SK-N-SH treated with all-trans-retinoic acid at 6 μM for 48 hours (cell line): ENCODE measurements around the gene DNER.

Source experiments
- ATAC-seq: fragments of 200-7000 bp; cut with Tn5 transposase; 3 replicates; pipeline ENCODE4 v1.9.1; 2020; ENCODE audit warnings: mild to moderate bottlenecking, moderate library complexity
- ARNTL ChIP-seq: fragments of 450-650 bp; formaldehyde crosslinking; IDR thresholded peaks from 2 replicates; pipeline ENCODE4 v1.5.0; 2020; ENCODE audit warnings: low read depth, mild to moderate bottlenecking, moderate library complexity, borderline replicate concordance
- BACH2 ChIP-seq: fragments of 250-450 bp; sonication (Bioruptor Pico); IDR thresholded peaks from 2 replicates; pipeline ENCODE4 v1.9.0; 2021; ENCODE audit warnings: mild to moderate bottlenecking, borderline replicate concordance
- CREB5 ChIP-seq: fragments of 250-450 bp; sonication (Bioruptor Pico); IDR thresholded peaks from 2 replicates; pipeline ENCODE4 v1.5.1; 2020; ENCODE audit warnings: low read depth, mild to moderate bottlenecking, moderate library complexity
- CSDC2 ChIP-seq: fragments of 250-450 bp; sonication (Bioruptor Pico); IDR thresholded peaks from 2 replicates; pipeline ENCODE4 v1.5.0; 2020; ENCODE audit warnings: mild to moderate bottlenecking, moderate library complexity
- CSRNP3 ChIP-seq: fragments of 250-450 bp; sonication (Bioruptor Pico); IDR thresholded peaks from 2 replicates; pipeline ENCODE4 v1.5.1; 2021; ENCODE audit warnings: mild to moderate bottlenecking, moderate library complexity
- ESRRG ChIP-seq: fragments of 250-450 bp; sonication (Bioruptor Pico); IDR thresholded peaks from 2 replicates; pipeline ENCODE4 v1.6.1; 2021; ENCODE audit warnings: mild to moderate bottlenecking
- GLIS3 ChIP-seq: fragments of 250-450 bp; sonication (Bioruptor Pico); IDR thresholded peaks from 2 replicates; pipeline ENCODE4 v1.5.0; 2020; ENCODE audit warnings: mild to moderate bottlenecking, moderate library complexity
- ISL1 ChIP-seq: fragments of 250-450 bp; sonication (Bioruptor Pico); IDR thresholded peaks from 2 replicates; pipeline ENCODE4 v2.1.2; 2022; ENCODE audit warnings: mild to moderate bottlenecking, moderate library complexity
- OSR1 ChIP-seq: fragments of 250-450 bp; sonication (Bioruptor Pico); IDR thresholded peaks from 2 replicates; pipeline ENCODE4 v1.8.0; 2022; ENCODE audit warnings: moderate library complexity, mild to moderate bottlenecking, inconsistent platforms
- PATZ1 ChIP-seq: fragments of 250-450 bp; sonication (Bioruptor Pico); IDR thresholded peaks from 2 replicates; pipeline ENCODE4 v1.8.0; 2020; ENCODE audit warnings: mild to moderate bottlenecking, moderate library complexity, borderline replicate concordance
- PPARA ChIP-seq: fragments of 250-450 bp; sonication (Bioruptor Pico); IDR thresholded peaks from 2 replicates; pipeline ENCODE4 v1.5.0; 2020; ENCODE audit warnings: mild to moderate bottlenecking, borderline replicate concordance
- RARB ChIP-seq: fragments of 250-450 bp; sonication (Bioruptor Pico); IDR thresholded peaks from 2 replicates; pipeline ENCODE4 v1.8.0; 2021; ENCODE audit warnings: mild to moderate bottlenecking, moderate library complexity
- TCF4 ChIP-seq: fragments of 250-450 bp; sonication (Bioruptor Pico); IDR thresholded peaks from 2 replicates; pipeline ENCODE4 v1.8.0; 2021; ENCODE audit warnings: mild to moderate bottlenecking, moderate library complexity, borderline replicate concordance
- ZC3H10 ChIP-seq: fragments of 250-450 bp; sonication (Bioruptor Pico); IDR thresholded peaks from 2 replicates; pipeline ENCODE4 v1.5.1; 2021; ENCODE audit warnings: mild to moderate bottlenecking, moderate library complexity
- ZFP3 ChIP-seq: fragments of 250-450 bp; sonication (Bioruptor Pico); IDR thresholded peaks from 2 replicates; pipeline ENCODE4 v1.5.0; 2020; ENCODE audit warnings: mild to moderate bottlenecking, moderate library complexity
- ZFP30 ChIP-seq: fragments of 450-650 bp; formaldehyde crosslinking; IDR thresholded peaks from 2 replicates; pipeline ENCODE4 v1.5.0; 2022; ENCODE audit warnings: mild to moderate bottlenecking, moderate library complexity
- ZNF565 ChIP-seq: fragments of 450-650 bp; formaldehyde crosslinking; conservative IDR thresholded peaks from 2 replicates; pipeline ENCODE4 v1.5.0; 2020; ENCODE audit warnings: low read depth, mild to moderate bottlenecking, moderate library complexity
- ZNF70 ChIP-seq: fragments of 450-650 bp; formaldehyde crosslinking; IDR thresholded peaks from 2 replicates; pipeline ENCODE4 v1.5.0; 2020; ENCODE audit warnings: mild to moderate bottlenecking, moderate library complexity
- ZNF8 ChIP-seq: fragments of 450-650 bp; formaldehyde crosslinking; IDR thresholded peaks from 2 replicates; pipeline ENCODE4 v1.5.0; 2020; ENCODE audit warnings: mild to moderate bottlenecking, moderate library complexity

The DNER gene

GRCh38 chr2:229438430-229439159, 275.8 kb downstream of the DNER start:
- TF ChIP-seq ZC3H10, result no peak
- TF ChIP-seq ZNF70 (CRISPR knock-in tag), result no peak
- TF ChIP-seq ZFP3 (CRISPR knock-in tag), result no peak
- TF ChIP-seq ZNF8, result no peak
- TF ChIP-seq ARNTL (CRISPR knock-in tag), result no peak
- TF ChIP-seq GLIS3 (CRISPR knock-in tag), result no peak
- TF ChIP-seq CREB5 (CRISPR knock-in tag), result no peak
- TF ChIP-seq ESRRG (CRISPR knock-in tag), result no peak
- no peak for TF ChIP-seq ZNF565
- TF ChIP-seq ZFP30 (CRISPR knock-in tag), result no peak
- no peak for TF ChIP-seq PATZ1 (CRISPR knock-in tag)
- TF ChIP-seq OSR1 (CRISPR knock-in tag), result no peak
- TF ChIP-seq CSDC2 (CRISPR knock-in tag), result no peak
- ATAC-seq, result no peak

GRCh38 chr2:229437467-229437866, 276.9 kb downstream of the DNER start:
- TF ChIP-seq ZC3H10 (no peak), PPARA (CRISPR knock-in tag) (no peak), BACH2 (no peak), TCF4 (CRISPR knock-in tag) (no peak), GLIS3 (CRISPR knock-in tag) (no peak), ZNF8 (no peak), ISL1 (CRISPR knock-in tag) (no peak)

GRCh38 chr2:229434187-229434586, 280.2 kb downstream of the DNER start:
- TF ChIP-seq CSRNP3 (no peak), ISL1 (CRISPR knock-in tag) (peak; percentile 62)
- peak; percentile 48 for ATAC-seq

More at GRCh38 chr2:229437467-229437866, 276.9 kb downstream of the DNER start:
- no peak for ATAC-seq

- no peak for TF ChIP-seq ESRRG (CRISPR knock-in tag)
- TF ChIP-seq ZFP3 (CRISPR knock-in tag), result no peak
- TF ChIP-seq ZNF565, result no peak
- no peak for TF ChIP-seq GLIS3 (CRISPR knock-in tag)
- TF ChIP-seq TCF4 (CRISPR knock-in tag), result no peak
- no peak for TF ChIP-seq ZNF8
- TF ChIP-seq BACH2, result no peak
- TF ChIP-seq, all 23 proteins: peak for 0
- no peak for ATAC-seq
Observed at GRCh38 chr2:229433351-229433750, 281.0 kb downstream of the DNER start.

GRCh38 chr2:229431327-229431954, 282.9 kb downstream of the DNER start:
- TF ChIP-seq PATZ1 (CRISPR knock-in tag) (no peak), RARB (CRISPR knock-in tag) (no peak), ZFP3 (CRISPR knock-in tag) (no peak), GLIS3 (CRISPR knock-in tag) (no peak), ISL1 (CRISPR knock-in tag) (no peak), ZNF565 (no peak)
- ATAC-seq, result peak; percentile 77
